HG03280 (cell line): Measurements from ENCODE around the gene FLNA.
"Not testable (repeated sequence)": the region's sequence is repeated elsewhere in the genome, so short reads cannot be mapped to it uniquely, and the experiment has no call there.

Experiments used
- ATAC-seq: cut with Tn5 transposase; IDR thresholded peaks from one replicate; pipeline ENCODE4 v1.9.1; 2021; ENCODE audit warnings: mild to moderate bottlenecking, moderate library complexity; ENCODE audit not compliant: unreplicated experiment

FLNA gene, protein sequence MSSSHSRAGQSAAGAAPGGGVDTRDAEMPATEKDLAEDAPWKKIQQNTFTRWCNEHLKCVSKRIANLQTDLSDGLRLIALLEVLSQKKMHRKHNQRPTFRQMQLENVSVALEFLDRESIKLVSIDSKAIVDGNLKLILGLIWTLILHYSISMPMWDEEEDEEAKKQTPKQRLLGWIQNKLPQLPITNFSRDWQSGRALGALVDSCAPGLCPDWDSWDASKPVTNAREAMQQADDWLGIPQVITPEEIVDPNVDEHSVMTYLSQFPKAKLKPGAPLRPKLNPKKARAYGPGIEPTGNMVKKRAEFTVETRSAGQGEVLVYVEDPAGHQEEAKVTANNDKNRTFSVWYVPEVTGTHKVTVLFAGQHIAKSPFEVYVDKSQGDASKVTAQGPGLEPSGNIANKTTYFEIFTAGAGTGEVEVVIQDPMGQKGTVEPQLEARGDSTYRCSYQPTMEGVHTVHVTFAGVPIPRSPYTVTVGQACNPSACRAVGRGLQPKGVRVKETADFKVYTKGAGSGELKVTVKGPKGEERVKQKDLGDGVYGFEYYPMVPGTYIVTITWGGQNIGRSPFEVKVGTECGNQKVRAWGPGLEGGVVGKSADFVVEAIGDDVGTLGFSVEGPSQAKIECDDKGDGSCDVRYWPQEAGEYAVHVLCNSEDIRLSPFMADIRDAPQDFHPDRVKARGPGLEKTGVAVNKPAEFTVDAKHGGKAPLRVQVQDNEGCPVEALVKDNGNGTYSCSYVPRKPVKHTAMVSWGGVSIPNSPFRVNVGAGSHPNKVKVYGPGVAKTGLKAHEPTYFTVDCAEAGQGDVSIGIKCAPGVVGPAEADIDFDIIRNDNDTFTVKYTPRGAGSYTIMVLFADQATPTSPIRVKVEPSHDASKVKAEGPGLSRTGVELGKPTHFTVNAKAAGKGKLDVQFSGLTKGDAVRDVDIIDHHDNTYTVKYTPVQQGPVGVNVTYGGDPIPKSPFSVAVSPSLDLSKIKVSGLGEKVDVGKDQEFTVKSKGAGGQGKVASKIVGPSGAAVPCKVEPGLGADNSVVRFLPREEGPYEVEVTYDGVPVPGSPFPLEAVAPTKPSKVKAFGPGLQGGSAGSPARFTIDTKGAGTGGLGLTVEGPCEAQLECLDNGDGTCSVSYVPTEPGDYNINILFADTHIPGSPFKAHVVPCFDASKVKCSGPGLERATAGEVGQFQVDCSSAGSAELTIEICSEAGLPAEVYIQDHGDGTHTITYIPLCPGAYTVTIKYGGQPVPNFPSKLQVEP (N-terminal part only)

DNA sequence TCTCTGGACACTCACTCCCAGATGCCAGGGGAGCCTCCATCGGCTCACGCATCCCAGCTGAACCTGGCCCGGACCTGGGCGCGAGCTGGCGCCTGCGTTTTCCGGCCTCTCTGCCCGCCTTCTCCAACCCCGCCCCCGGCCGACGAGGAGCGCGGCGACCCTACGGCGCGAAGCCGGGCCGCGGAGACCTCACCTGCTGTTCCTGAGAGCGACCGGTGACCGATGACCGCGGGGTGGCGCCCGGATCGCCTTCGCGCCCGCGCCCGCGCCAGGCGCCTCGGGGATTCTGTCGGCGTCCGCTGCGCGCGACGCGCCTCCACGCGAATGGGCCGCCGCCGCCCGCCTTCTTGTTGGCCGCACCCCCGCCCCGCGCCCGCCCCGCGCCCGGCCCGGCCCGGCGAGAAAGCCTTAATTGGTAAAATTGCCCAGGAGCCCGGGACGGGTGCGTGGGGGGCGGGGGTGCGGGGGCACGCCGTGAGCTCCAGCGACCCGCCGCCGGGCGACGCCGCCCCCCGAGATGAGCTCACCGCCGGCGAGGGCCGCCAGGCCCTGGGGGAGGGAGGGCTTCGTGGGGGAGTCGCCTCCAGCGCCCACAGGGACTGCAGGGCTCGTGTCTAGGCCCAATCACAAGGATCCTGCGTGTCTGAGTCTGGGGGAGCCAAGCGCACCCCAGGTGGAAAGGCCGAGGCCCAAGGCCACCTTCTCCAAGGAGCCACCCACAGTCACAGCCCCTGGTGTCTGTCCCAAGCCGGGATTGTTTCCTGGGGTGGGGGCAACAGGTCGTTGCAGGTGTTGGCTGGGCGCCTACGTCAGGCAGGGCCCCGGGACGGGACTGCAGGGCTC lies at the start of gene FLNA:
FLNA (minus strand) TSS at position 322 of the 843 bp plus-strand sequence. CDS start 3,389 bp downstream, outside the sequence.
- no peak for ATAC-seq

DNA sequence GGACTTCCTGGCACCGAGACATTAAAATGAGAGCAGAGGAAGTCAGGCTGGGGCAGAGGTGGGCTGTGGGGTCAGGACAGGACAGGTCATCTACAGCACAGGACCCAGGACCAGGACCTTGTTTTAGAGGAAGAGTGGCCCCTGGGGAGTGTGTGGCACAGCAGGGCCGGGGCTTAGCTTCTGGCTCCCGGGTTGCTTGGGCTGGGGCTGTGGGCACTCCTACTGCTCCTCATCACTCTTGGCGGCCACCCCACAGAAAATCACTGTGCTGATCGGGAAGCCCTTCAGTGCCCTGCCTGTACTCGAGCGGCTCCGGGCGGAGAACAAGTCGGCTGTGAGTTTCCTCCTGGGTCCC lies 45.9 kb upstream of the FLNA start:
- ATAC-seq: no peak

DNA sequence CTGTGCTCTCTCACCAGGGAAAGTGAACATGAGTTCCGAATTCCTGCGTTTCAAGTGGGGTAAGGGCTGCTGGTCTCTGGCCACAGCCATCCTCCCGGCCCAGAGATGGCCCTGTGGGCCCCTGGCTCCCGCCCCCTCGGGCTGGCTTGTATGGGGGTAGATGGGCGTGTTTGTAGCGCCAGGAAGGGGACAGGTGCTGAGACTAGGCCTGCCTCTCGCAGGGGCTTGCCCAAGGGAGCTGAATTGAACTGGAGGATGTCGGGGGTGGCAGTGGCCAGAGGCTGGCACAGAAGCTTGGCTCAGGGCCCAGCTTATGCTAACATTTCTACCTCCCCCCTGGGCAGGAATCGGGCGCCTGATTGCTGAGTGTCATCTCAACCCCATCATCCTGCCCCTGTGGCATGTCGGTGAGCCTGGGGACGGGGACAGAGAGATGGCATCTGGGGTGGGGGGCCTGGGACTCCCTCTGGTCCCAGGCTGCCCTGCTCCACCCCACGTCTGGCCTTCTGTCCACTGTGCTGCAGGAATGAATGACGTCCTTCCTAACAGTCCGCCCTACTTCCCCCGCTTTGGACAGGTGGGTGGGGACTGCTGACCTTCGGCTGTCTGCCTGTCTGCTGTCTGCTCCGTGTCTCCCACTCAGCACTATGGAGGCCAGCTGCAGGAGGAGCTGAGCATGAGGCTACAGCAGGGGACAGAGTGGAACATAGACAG lies 45.4 kb upstream of the FLNA start:
- no peak for ATAC-seq

DNA sequence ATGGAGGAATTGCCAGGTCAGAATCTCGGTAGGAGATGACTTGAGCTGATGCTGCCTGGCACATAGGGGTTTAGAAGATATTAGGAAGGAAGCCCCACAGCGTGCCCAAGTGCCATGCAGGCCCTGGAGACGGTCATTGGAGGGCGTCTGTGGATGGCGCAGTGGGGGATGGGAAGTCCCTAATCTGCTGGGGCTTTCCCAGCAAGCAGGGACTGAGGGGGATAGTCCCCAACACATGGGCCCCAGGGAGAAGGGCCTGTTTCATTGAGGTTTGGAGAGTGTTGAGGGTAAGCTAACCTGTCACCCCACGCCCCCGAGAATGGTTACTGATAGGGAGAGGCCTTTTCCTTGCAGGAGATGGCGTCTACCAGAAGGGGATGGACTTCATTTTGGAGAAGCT lies 44.8 kb upstream of the FLNA start:
- no peak for ATAC-seq

DNA sequence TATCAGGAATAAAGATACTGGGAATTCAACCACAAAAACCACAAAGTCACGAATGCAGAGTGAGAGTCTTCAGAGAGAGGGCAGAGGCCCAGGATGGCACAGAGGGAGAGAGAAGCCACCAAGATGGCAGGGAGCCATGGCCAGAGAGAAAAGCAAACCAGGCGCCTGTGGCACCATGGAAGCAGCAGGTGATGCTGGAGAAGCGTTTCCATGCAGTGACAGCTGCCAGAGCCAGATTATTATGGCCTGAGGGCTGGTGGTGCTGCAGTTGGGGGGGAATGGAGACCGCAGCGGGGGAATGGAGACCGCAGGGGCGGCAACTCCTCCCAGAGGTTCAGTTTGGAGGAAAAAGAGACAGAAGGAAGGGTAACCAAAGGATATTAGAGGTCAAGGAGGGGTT lies 42.7 kb upstream of the FLNA start:
- no peak for ATAC-seq

DNA sequence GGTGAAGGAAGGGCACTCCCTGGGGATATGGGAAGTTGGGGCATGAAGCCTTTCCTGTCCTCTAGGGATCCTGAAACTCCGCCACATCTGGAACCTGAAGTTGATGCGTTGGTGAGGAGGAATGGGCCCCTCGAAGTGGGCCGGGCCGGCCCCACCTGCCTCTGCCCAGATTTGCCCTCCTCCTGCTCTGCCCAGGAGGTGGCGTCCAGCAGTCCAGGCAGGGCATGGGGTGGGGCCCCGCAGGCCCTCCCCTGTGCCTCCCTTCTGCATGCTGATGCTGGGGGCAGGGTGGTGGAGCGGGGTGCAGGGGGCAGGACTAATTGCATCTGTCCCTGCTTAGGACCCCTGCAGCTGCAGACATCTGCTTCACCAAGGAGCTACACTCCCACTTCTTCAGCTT lies 38.7 kb upstream of the FLNA start:
- ATAC-seq: no peak

DNA sequence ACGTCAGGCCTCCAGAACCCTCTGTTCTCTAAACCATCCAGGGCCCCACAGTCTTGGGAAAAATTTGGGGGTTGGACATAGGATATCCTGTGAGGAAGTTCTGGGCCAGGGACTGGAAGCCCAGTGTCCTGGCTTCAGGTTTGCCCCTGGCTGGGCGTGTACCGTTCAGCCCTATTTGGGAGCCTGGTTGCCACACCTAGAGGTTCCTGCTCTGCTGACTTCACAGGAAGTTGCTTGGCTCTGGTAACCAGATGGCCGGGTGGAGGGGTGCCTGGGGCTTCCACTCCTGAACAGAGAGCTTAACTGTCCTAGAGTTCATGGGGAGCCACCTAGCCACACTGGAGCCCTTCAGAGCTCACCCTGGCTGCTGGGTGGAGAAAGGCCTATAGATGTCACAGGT lies 38.0 kb upstream of the FLNA start:
- no peak for ATAC-seq

DNA sequence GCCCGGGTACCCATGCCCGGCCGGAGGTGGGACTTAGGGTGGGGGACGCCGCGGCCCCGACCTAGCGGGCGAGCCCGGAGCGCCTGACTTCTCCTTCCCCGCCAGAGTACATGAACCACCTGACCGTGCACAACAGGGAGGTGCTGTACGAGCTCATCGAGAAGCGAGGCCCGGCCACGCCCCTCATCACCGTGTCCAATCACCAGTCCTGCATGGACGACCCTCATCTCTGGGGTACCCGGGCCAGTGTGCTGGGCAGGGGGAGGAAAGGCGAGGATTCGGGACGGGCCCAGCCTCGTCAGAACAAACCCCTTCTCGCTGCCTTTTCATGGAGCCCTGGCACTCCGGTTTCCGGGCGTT lies 37.5 kb upstream of the FLNA start:
- ATAC-seq: peak; percentile 54

DNA sequence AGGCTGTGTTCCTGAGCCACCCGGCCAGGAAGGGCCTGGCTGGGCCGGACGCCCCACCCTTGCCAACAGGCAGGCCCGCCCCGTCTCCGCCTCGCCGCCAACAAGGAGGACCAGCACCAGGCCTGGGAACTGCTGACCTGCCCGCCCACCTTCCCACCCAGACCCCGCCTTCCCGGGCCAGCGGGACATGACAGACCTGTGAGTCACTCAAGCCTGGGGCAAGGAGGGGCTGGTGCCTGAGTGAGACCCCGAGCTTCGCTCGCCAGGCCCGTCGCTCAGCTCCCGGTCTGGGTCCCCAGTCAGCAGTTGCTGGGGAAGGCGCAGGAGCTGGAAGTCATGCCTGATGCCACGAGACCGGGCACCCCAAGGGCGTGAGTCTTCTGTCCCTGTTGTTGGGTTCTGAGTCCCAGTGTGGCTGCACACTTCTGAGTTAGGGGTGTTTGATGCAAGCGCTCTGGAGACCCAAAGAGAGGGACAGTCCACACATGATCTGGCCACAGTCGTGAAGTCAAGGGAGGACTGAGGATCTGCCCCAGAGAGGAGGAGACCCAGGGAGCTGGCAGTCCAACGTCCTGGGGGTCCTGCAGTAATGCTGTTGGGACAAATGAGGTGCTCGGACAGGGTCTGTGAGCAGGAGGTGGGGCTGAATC lies 34.9 kb upstream of the FLNA start, which contains the start of gene DNASE1L1:
DNASE1L1 (minus strand) TSS at position 33 of the 650 bp plus-strand sequence. CDS start 3,686 bp downstream, outside the sequence.
- ATAC-seq: no peak

DNA sequence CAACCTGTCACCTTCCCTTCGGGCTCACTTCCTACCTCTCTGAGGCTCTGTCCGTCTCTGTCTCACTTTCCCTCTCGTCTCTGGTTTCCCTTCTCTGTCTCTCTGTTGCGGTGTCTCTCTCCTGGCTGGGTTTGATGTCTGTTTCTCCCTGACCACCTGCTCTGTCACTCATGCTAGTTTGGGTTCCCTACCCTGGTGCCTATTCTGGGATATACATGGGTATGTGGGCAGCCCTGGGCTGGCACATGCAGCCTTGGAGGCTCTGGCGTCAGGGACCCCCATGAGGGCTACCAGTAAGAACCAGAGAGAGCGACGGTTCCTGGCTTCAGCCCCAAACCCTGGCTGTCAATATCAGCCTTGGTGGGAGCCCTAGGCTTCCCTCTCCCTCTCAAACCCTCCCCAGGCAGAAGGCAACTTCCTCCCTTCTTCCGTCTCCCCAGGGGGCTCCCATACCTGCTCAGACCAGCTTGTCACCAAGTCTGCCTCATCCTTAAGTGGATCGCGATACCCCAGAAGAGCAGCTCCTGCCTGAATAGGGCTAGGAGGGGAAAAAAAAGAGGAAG lies 34.3 kb upstream of the FLNA start:
- ATAC-seq: no peak

DNA sequence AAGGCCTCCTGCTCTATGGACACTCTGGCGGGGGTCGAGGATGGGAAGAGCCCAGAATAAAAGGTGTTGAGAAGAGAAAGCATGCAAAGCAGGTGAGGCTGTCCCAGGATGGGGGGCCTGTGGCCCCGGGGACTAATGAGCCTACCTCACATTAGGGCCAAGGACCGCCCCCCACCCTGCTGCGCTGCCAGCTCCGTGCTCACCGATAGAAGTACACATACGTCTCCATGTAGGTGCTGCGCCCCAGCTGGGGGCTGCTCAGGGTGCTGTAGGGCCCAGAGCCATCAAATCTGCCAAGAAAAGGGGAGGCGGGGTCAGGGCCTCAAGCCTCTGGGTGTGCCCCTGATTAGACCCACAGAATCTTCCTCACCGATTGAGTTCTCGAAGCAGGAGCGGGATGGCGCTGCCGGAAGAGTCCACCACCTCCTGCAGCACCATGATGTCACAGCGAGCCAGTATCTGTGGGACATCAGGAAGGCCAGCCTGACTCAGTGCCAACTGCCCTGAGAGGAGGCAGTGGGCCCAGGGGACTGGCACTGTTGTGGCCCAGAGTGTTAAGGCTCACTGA lies 30.3 kb upstream of the FLNA start:
- no peak for ATAC-seq

DNA sequence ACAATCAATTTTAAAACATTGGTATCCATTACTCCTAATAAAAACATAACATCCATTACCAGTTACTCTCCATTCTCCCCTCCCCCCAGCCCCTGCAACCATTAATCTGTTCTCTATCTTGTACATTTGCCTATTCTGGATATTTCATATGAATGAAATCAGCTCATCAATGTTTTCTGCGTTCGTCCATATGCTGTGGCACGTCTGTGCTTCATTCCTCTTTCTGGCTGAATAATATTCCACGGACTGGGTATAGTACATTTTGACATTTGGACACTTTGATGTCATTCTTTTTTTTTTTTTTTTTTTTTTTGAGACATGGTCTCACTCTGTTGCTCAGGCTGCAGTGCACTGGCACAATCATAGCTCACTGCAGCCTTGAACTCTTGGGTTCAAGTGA lies 29.4 kb upstream of the FLNA start:
- no peak for ATAC-seq

DNA sequence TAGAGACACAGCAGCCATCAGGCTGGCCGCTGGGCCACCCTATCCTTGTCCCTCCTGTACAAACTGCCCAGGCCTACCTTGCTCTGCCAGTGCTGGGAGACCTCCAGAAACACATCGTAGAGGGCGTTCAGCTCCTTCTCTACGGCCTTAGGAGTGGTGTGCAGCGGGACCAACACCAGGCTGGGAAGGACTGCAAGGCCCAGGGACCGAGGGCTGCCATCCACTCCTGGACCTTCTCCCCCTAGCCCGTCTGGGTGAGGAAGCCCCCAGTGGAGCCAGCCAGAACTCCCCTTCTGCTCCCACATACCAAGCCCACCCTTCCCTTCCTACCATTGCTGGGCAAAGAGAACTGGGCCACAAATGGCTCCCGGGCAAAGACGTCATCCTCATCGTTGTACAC lies 28.8 kb upstream of the FLNA start:
- ATAC-seq: no peak

DNA sequence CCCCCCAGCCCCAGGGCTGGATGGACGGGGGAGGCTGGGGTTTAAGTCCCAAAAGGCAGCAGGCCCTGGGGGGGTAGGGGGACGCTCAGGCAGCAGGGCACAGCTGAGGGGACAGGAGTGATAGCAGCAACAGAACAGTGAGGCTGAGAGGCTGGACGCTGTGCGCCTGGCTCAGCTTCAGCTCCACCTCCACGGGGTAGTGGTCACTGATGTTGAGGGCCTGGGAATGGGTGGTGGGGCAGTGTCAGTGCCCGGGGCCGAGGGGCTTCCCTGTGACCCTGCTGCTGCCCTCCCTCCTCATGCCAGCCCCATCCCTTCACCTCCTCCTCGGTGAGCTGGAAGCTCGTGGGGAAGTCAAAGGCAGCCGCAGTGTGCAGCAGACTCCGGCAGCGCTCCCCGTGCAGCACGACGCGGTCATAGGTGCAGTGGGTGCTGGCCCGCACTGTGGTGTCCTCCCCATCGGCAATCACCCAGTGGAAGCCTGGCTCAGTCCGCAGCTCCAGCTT lies 28.2 kb upstream of the FLNA start:
- ATAC-seq: no peak

DNA sequence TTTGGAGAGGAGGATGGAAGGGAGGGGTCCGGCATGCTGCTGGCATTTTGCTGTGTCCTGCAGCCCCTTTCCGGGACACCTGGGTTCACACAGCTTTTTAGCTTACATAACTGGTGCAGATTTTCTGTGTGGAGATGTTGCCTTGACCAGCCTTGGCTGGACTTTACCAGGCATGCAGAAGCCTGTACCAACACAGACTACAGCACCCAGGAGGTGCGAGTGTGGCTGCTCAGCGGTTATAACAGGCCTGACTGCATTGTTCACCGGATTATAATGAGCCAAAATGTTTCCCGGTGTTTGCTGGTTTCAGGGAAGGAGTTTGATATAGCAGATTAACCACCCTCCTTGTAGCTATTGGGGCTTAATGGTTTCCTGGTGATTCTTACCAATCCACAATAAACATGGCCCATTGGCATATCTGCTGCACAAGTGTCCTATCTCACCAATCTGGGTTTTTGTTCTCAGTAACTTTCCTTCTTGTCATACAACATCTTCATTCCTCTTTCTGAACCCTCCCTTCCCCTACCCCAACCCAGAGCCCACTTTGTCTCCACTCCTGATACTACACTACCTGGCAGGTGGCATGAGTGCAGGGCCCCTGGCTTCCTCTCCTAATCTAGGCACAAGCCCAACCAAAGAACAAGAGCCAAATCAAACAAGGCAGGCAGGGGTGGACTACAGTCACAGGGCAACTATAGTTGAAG lies 27.6 kb upstream of the FLNA start:
- no peak for ATAC-seq

DNA sequence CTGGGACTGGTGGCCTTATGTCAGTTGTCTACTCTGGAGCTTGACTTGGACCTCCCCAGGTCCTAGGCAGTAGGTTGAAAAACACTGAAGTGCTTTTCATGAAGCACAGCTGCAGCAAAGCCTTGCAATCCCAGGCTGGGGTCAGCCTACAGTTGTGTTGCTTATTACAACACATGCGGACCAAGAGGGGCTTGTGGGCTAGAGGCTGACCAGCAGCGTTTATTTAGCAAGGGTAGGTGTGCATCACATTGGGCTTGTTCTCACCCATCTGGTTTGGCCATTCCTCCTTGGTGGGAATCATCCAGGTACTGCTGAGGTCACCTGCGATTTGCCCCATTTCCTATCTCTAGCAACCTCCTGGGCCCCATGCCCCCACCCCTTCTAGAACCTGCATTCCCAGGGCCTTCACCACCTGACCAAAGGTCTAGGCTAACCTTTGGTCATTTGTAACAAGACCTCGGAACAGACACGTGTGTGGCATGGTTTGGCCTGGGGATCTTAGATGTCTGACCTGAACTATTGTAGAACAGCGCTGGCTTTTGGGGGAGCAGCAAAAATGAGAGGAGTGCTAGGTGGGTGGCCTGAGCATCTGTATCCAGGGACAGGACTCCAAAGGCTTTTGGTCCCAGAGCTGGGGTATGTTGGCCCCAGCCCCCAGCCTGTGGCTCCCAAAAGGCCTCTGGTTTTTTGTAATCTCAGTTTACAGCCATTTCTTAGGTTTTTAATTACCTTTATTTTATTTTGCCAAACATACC lies 26.8 kb upstream of the FLNA start:
- ATAC-seq: no peak

DNA sequence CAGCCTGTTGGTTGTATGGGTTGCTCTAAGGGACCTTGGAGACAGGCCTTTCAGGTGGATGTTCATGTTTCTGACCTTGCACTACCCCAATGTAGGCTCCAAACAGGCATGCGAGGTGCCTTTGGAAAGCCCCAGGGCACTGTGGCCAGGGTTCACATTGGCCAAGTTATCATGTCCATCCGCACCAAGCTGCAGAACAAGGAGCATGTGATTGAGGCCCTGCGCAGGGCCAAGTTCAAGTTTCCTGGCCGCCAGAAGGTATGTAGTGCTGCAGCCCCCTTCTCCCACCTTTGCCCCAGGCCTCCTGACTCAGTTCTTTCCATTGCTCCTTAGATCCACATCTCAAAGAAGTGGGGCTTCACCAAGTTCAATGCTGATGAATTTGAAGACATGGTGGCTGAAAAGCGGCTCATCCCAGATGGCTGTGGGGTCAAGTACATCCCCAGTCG lies 26.0 kb upstream of the FLNA start:
- ATAC-seq: not testable (repeated sequence)
